Right atrium auricular region (tissue), 2 donors: ENCODE measurements around the gene PDE4D. TPM values are rescaled to one million over a fixed set of nuclear protein-coding genes. Genes with fewer than 3 reads are reported as not detected.
A peak's percentile ranks its signal among the peaks of the same experiment; 100 is the strongest.

ENCODE experiments used
- DNase-seq: peaks from one replicate; pipeline ENCODE4 v3.0.0-alpha.2; 2019; ENCODE audit warnings: low spot score
- H3K27ac ChIP-seq, 2 donors: fragments of 200-600 bp; sonication (generic); 1 replicate in 1 of 2; 2 replicates in 1 of 2; pipeline ENCODE4 v1.5.1; 2016 to 2019
- H3K27me3 ChIP-seq, 2 donors: fragments of 200-600 bp; sonication (generic); one replicate each; pipeline versions ENCODE4 v1.5.1 to v1.6.0; 2017 to 2019
- H3K36me3 ChIP-seq: fragments of 200-600 bp; sonication (generic); one replicate; pipeline ENCODE4 v1.5.1; 2016
- H3K4me1 ChIP-seq, 2 donors: fragments of 200-600 bp; sonication (generic); one replicate each; pipeline versions ENCODE4 v1.5.1 to v1.6.0; 2017 to 2019
- H3K4me3 ChIP-seq, 2 donors: fragments of 200-600 bp; sonication (generic); 1 replicate in 1 of 2; 2 replicates in 1 of 2; pipeline ENCODE4 v1.5.1; 2017 to 2019; ENCODE audit warnings: mild to moderate bottlenecking in 1 of 2, moderate library complexity in 1 of 2
- H3K9me3 ChIP-seq, 2 donors: fragments of 200-600 bp; sonication (generic); one replicate each; pipeline ENCODE4 v1.5.1; 2019
- CTCF ChIP-seq, 2 donors: fragments of 200-600 bp; sonication (generic); IDR thresholded peaks; one replicate each; pipeline ENCODE4 v1.5.1; 2019; ENCODE audit warnings: antibody characterized with exemption in 2 of 2
- total RNA-seq, 2 donors: library from RNA; depleted of rRNA; stranded (reverse); fragments of >200 nt; gene quantifications; one replicate each; pipeline ENCODE4 v1.1.0, GENCODE V29; 2016

Gene PDE4D
- total RNA-seq, 2 donors from 2014 or later, result 43.3 to 44.0 TPM

GRCh38 chr5:59772206-59772605 lies 121.3 kb downstream of the PDE4D start:
- no peak for TF ChIP-seq CTCF (IDR thresholded peaks at IDR 0.05)
- no peak overlapping the region for H3K4me3 ChIP-seq
- H3K27ac ChIP-seq, result no peak overlapping the region
- no peaks in the 10 kb centered on the region for H3K4me1 ChIP-seq
- no peaks in the 10 kb centered on the region for H3K9me3 ChIP-seq
- no peaks in the 10 kb centered on the region for H3K36me3 ChIP-seq
- DNase-seq, result no peak
- no peaks in the 10 kb centered on the region for H3K27me3 ChIP-seq

- no peak for DNase-seq
- no peaks in the 10 kb centered on the region for H3K36me3 ChIP-seq
- no peaks in the 10 kb centered on the region for H3K27me3 ChIP-seq
- no peak overlapping the region for H3K4me3 ChIP-seq
- no peak for TF ChIP-seq CTCF (IDR thresholded peaks at IDR 0.05)
- H3K4me1 ChIP-seq, result peaks cover 0 to 6% of the 10 kb centered on the region in 2 donors
- H3K27ac ChIP-seq, result no peak overlapping the region
- no peaks in the 10 kb centered on the region for H3K9me3 ChIP-seq
These were observed 122.6 kb downstream of the PDE4D start for GRCh38 chr5:59770953-59771352.

GRCh38 chr5:59769832-59770231 lies 123.7 kb downstream of the PDE4D start:
- H3K36me3 ChIP-seq, result no peaks in the 10 kb centered on the region
- peaks cover 0 to 6% of the 10 kb centered on the region in 2 donors for H3K4me1 ChIP-seq
- no peaks in the 10 kb centered on the region for H3K9me3 ChIP-seq
- no peak overlapping the region for H3K27ac ChIP-seq
- no peak overlapping the region for H3K4me3 ChIP-seq
- no peak for TF ChIP-seq CTCF (IDR thresholded peaks at IDR 0.05)
- H3K27me3 ChIP-seq, result no peaks in the 10 kb centered on the region
- no peak for DNase-seq

GRCh38 chr5:59769041-59769360 lies 124.5 kb downstream of the PDE4D start:
- TF ChIP-seq CTCF (IDR thresholded peaks at IDR 0.05), result no peak
- Histone ChIP-seq H3K27ac (no peak overlapping the region), H3K4me1 (peaks cover 0 to 6% of the 10 kb centered on the region in 2 donors), H3K27me3 (no peaks in the 10 kb centered on the region), H3K4me3 (peak overlapping the region; percentile 28 to 55), H3K9me3 (no peaks in the 10 kb centered on the region), H3K36me3 (no peaks in the 10 kb centered on the region)
- DNase-seq, result no peak

- Histone ChIP-seq H3K4me3 (peak overlapping the region; percentile 28 to 55), H3K36me3 (no peaks in the 10 kb centered on the region), H3K4me1 (peaks cover 0 to 6% of the 10 kb centered on the region in 2 donors), H3K27ac (no peak overlapping the region), H3K9me3 (no peaks in the 10 kb centered on the region), H3K27me3 (no peaks in the 10 kb centered on the region)
- TF ChIP-seq CTCF (IDR thresholded peaks at IDR 0.05), result no peak
- peak; percentile 64 for DNase-seq
These were observed 125.1 kb downstream of the PDE4D start for GRCh38 chr5:59768152-59769040.
